CD4-positive, alpha-beta T cell treated with Interleukin-1 beta for 1 hour (primary cell): Measurements from ENCODE around the gene P3H2.

Source experiments
- DNase-seq, 2 donors: peaks; one replicate each; pipeline ENCODE4 v3.0.0-alpha.2; 2020 to 2022

P3H2 gene

DNA sequence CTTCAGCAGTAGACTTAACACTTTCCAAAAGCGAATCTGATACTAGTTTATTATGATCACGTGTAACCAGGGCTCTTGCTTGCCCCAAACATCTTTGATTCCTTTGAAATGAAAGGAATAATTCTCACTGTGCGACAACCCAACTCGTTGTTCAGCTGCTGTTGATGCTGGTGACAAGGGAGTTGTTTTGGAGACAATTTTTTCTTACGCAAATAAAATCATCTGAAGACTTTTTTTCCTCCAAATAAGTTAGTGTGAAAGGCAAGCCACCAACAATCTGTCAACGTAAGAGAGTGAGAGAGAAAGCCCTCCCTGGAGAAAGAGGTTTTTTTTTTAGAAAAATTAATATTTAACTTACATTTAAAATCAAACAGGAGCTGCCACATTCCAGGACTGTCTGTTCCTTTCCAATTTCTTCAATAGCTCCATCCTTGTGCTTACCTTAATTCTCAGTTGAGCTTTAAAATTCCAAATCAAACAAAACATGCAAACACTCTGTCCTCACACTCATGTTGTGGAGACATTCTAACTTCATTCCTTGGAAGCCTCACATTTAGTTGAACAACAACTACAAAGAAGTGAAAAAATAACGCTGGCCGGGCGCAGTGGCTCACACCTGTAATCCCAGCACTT lies 4.9 kb upstream of the P3H2 start:
- DNase-seq = no peak

DNA sequence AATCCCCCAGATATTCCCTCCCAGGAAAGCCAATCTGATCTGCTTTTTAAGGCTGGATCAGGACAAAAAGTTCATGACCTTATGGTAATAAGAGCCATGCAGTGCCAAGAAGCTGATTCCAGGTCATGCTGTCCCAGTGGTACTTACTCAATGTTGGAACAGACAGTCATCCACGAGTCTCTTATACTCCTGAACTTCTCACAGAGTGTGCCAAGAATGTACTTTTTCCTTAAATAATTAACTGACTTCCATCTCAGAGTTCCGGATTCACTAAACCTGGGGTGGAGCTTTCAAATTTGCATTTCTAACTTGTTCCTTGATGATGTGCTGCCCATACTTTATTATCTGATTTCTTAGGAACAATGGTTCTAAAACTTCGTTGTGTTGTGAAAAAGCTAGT lies 3.4 kb upstream of the P3H2 start:
- DNase-seq = no peak

DNA sequence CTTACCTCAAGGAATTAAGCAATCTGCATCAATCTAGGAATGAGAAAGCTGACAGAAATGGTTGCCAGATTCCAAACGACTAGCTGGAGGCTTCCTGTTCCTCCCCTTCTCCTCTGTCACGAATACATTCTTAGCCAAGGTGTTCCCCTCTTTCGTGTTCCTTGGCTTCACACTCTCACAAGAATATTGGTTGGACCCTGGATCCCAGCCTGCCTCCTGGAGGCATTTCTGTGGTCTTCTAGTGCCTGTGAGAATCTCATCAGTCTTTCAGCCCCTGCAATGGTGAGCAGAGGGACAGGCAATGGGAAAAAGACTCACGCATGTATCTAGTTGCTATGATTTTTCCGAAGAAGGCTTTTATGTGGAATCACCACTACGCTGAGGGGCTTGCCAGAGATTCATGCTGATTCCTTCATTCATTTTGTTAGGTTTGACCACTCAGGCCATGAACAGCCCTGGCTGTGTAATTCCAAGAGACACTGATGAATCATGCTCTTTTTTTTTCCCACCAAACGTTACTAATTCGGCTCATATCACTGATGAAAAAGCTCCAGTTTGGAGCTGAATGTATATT lies 1.6 kb upstream of the P3H2 start:
- no peak for DNase-seq

DNA sequence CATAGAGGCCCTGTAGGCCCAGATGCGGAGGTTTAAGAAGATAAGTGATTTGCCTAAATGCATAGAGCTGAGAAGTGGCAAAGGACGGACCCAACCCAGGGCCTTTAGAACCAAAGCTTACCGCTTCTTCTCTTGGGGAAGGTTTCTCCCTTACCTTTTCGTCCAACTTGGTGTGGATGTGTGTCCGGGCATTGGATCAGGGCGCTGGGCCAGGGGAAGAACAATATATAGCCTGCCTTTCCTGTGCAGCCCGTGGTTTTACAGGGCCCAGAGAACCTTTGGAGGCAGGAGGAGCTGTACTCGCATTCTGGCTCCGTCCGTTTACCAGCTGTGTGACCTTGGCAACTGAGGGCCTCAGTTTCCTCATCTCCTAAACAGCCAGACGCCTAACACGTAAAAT lies 686 bp upstream of the P3H2 start:
- no peak for DNase-seq

DNA sequence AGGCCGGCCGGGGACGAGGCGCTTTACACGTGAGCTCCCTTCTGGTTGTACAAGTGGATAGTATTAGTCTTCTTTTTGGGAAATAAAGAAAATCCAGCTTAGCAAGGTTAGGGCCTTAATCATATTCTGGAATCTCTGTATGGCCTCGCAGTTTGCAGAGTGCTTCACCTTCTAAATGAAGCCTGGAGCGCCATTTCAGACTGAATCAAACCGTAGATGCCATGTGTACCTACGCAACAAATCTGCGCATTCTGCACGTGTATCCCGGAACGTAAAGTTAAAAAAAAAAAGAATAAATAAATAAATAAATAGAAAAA lies 322 bp upstream of the P3H2 start:
- DNase-seq = no peak

DNA sequence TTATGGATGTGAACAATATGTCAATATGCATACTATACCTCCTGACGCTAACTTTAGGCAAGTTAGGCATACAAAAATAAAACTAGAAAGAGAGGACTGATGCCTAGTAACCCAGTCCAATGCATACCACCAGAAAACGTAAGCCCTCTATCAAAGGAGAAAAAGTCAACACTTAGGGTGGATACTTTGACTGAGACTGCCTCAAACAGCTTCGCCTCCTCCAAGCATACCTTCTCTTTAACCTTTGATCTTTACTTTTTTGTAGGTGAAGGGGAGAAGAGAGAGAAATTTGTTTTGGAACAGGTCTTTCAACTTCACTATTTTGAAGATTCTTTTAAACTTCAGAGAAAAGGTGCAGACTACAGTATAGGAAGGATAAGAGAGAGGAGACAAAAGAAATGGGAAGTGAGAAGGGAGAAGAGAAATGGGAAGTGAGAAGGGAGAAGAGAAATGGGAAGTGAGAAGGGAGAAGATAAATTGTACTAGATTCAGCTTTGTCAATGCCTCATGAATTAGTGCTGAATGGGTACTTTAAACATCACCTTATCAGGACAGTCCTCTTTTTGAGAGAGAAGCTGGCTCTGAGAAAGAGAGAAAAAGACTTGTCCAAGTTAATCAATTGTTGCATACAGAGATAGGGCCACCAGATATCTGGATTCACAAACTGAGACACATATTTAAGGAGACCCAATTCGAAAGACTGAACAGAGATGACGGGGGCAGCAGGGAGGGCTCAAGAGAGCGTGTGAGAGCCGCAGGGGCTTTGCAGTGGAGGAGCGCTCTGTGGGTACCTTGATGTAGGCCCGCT lies 1.0 kb downstream of the P3H2 start:
- no peak for DNase-seq

DNA sequence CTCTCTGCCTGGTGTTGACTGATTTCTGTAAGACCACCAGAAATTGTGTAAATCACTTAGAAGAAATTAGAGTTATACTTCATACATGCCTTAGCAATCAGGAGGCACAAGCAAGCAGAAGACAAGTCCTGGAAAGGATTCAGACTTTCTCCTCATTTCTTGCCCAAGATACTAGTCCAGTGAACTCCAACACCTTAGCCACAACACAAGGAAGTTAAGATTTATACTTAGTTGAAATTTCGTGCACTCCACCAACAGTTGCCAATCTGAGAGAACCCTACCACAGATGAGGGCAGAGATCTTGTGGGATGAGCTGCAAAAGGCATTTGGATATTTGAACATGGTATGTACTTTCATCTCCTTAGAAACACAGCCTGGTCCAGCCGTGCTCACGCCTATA lies 2.3 kb downstream of the P3H2 start:
- no peak for DNase-seq

DNA sequence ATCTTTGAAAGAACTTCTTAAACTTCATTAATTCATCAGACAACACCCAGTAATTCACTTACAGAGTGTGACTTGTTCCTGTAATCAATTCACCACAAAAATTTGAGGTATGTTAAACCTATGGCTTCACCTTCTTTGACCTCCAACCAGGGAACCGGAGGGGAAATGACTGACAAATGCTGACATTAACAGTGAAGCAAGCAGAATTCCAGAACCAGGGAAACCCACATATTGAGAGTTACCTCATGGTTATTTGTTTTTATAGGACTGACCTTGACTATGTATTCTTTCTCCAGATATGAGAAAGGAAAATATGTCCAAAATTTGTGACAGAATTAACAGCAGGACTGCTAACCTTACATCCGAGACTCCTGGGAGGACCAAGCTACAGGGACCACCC lies 2.7 kb downstream of the P3H2 start:
- no peak for DNase-seq

DNA sequence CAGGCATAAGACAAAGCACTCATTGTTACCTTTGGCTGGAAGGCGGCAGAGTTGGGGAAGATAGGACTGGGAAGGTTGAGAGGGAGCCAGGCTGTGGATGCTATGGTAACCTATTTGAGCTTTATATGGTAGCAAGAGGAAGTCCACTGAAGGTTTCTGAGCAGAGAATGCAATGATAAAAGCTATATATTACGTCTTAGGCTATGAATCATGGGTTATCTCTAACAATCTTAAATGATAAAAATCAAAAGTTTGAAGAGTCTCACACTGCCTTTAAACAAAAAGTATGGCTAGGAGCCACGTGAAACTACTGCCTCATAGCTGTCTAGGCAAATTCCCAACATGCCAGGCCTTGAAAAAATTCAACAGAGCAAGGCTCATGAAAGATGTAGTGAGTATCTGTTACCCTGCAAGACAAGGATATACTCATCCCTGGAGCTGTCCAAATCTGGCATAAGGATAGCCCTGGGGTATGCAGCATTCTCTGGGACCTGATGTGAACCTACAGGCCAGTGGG lies 4.1 kb downstream of the P3H2 start:
- DNase-seq = no peak

DNA sequence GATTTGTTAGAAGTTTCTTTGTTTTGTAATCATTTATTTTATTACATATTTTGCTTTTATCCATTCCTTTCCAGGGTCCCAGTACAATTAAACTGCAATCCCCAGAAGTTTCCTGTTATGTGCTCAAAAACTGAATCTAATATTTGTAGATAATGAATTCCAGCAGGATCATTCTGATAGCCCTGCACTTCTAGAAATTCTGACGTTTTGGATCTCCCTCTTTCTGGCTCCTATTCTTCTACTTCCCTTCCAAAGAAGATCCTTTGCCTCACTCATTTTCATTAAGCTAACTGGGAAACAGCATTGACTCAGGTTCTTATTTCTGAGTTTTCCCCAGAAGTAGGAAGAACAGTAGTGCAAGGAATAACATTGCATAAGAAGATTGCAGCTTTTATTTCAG lies 9.9 kb downstream of the P3H2 start:
- no peak for DNase-seq

DNA sequence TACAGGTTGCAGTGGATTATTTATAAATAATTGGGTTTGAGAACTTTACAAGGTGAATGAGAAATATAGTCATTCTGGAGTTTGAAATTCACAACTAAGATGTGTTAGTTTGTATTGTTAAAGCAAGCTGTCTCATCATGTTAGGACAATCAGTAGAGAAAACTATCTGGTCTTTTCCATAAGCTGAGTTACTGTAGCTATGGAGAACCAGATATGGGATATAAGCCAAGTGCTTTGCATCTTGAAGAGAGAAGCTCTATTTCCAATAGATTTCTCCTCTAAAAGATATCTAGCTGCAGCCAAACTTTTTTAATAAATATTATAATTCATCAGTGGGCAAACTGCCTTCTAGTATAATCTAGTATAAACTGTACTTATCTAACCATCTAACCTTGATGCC lies 11.3 kb downstream of the P3H2 start:
- DNase-seq = no peak

DNA sequence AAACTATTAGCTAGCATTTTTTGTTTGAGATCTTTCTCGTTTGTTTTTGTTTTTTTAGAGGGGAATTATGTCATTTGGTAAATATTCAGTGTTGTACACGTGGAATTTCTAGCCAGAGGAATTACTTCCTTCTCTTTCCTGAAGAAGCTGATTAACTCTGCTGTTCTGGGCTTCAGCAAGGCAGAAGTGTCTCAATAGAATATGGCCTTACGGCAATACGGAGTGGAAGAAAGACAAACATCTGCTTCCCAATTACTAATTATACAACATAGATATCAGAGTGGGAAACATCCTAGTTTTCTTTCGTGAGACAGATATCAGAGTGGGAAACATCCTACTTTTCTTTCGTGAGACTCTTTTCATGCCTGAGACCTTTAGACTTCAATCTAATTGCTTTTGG lies 11.9 kb downstream of the P3H2 start:
- no peak for DNase-seq

DNA sequence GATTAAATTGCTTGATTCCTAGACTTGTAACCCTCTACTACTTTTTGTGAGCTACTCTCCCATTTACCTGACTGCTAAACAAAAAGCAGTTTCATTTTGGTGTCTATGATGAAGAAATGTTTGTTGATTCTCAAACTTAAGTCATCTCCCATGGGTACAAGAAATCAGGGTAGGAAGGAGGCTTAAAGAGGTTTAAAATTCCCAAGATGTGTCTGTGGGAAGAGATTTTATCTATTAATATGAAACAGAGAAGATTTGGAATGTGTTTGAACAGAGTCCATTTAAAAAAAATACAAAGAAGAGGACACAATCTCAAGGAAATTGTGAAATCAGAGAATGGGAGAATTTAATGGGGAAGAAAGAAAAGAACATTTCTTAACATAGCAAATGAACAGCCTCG lies 14.8 kb downstream of the P3H2 start:
- DNase-seq = no peak

DNA sequence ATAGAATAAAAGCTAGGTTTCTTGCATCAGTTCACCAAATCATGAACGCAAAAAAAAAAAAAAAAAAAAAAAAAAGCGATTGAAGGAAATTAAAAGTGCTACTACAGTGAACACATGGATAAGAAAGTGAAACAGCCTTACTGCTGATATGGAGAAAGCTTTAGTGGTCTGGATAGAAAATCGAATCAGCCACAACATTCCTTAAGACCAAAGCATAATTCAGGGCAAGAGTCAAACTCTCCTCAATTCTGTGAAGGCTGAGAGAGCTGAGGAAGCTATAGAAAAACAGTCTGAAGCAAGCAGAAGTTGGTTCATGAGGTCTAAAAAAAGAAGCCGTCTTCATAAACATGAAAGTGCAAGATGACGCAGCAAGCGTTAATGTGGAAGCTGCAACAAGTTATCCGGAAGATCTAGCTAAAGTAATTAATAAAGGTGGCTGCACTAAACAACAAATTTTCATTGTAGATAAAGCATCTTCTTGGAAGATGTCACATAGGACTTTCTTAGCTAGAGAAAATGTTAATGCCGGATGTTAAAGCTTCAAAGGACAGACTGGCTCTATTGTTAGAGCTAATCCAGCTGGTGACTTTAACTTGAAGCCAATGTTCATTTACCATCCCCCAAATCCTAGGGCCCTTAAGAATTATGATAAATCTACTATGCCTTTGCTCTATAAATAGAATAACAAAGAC lies 19.2 kb downstream of the P3H2 start:
- DNase-seq = no peak

DNA sequence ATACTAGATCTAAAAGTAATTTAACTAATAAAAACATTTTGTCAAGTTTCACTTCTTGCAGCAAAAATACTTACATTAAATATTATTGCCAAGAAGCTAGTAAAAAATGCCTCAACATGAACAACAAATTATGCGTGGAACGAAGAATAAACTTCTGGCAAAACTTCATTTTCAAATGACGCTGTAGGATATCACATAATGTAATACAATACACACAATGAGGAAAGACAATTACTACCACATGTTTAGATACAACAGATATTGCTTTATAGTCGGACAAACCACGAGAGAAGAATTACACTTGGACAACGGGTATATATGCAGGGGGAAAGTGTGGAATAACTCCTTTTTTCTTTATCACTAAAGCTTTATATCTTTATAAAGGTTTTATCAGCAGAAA lies 21.6 kb downstream of the P3H2 start:
- no peak for DNase-seq

DNA sequence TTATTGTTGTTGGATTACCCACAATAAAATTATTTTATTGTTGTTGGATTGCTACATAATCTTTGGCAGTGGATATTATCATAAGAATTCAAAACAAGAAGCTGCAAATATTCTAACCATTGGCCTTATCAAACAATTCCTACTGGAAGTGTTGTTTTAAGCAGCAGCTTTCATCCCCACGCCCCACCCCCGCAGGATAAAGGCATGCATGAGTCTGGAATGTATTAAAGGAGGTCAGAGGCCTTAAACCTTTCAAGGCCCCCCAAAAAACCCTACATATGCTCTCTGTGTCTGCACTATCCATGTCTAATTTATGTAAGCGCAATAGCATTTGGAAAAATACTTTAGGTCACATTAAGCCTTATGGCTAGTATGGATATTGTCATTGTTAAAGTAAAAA lies 23.1 kb downstream of the P3H2 start:
- DNase-seq = no peak

DNA sequence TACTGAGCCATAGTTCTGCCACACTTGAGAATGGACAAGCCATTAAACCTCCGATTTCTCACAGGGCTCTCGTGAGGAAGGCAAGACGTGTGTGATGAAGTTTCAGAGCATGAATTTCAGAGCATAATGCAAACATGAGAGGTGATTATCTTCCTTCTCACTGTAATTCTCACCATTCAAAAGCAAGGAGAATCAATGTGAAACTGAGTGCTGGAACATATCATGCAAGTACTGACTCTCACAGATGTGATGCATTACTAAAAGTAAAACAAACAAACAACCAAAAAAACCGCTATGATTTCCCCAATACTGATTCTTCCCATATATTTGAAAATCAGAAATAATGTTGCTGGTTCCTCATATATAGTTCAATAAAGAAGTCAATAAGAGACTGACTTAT lies 23.7 kb downstream of the P3H2 start:
- no peak for DNase-seq

DNA sequence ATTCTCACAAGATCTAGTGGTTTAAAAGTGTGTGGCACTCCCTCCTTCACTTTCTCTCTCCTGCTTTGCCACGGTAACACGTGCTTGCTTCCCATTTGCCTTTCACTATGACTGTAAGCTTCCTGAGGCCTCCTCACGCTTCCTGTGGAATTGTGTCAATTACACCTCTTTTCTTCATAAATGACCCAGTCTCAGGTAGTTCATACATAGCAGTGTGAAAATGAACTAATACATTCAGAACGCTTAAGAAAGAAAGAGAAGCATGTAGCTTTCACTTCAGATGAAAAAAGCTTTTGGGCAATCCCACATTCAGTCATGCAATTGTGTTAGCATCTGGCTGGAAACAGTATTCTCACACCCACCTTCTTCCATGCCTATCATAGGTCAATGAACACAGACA lies 24.4 kb downstream of the P3H2 start:
- DNase-seq = no peak

DNA sequence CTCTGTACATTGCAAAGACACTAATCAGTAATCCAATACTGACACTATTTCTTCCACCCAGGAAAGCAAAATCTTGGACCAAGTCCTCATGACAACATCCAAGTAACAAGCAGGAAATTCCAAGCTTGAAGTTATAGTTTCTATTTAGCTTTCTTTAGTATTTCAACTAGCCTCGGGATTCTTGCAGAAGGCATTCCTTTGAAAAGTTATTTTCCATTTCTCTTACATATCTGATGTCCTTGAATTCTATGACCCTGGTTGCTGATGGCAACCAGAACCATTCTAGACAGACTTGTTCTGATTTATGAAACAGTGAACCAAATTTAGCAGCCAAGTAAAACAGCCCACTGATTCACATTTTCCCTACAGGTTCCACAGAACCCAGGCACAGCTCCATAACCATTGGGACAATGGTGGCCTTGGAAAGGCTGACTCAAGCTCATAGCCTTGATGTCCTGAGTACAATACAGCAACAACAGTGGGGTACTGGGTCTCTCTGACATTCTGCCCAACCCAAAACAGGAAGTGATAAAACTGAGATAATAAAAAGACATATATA lies 26.5 kb downstream of the P3H2 start:
- no peak for DNase-seq

DNA sequence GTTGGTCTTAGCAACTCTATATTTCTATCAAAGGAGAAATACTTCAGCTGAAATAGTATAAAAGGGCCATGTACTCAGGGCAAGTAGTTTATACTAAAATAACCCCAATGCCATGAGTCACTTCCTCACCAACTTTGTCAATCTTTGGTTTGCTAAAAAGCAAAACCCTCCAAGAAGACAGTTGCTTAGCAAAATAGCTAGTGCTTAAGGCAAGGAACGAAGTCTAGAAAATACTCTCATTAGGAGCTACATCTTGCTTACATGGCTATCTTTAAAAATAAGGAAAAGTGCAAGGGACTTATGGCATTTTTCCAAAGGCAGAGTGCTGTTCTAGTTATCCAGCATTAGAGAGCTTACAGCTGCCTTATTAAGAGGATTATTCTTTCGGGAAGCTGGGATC lies 28.4 kb downstream of the P3H2 start:
- no peak for DNase-seq

DNA sequence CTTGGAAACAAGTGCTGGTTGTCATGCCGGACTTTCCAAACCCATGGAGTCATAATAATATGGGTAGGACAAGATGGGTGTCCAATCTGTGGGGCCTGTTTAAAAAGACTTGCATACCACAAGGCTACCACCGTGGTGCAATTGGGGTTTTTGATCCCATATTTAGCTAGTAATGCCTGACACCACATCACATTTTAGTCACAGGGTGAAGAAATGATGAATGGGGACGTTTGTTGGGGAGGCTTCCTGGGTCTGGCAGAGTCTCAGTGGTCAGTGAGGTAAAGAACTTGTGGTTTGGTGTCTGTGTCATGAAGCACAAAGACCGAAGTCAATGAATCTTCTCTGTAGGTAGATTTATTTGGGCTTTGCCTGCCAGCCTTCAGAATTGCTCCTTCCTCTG lies 31.0 kb downstream of the P3H2 start:
- DNase-seq = no peak

DNA sequence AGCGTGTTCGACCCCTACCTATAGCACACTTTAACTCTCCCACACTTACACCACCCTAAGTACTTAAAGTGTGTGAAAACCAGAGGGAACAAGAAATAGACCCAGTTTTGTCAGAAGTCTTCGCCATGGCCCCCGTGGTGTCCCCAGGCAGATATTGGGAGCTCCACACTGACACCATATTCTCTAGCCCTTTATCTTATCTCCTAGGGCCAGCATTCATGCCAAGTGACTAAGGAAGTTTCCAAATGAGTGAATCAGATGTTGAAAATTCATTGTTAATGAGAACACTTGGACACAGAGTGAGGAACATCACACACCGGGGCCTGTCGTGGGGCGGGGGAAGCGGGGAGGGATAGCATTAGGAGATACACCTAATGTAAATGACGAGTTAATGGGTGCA lies 31.8 kb downstream of the P3H2 start:
- DNase-seq = no peak

DNA sequence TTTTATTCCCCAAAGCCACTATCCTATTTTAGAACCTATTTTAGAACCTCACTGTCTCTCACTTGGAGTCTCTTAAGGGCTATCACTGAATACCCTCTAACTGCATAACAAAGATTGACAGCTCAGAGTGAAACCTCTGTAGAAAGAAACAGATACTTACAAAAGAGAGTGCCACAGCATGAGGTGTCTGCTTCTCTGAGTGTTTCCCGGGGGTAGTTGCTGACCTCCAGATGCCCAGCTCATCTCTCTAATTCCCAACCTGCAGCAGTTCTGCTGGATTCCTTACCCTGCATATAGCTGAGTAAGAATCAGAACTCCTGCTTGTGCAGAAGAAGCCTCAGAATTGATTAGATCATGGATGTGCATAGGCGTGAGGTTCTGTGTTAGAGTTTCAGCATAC lies 34.5 kb downstream of the P3H2 start:
- DNase-seq = no peak

DNA sequence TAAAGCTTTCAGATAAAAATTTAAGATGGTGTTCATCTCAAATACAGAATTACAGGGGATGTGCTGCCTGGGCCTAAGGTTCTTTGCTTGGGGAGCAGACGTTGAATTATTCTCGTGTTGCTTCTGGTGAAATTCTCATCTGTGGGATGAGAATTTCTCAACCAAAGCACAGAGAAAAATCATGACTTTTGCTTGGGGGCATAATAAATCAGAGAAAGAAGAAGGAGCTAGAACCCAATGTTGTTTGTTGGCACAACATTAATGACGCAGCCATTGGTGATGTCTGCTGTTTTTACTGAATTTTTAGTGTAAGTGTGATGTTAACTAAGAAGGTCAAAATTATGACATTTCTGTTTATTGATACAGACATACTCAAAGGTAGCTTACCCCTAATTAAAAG lies 35.7 kb downstream of the P3H2 start:
- DNase-seq = no peak
